ENCODE data around the gene PLEKHA7.
"Not testable (repeated sequence)": the region's sequence is repeated elsewhere in the genome, so short reads cannot be mapped to it uniquely, and the experiment has no call there.

PLEKHA7 gene

DNA sequence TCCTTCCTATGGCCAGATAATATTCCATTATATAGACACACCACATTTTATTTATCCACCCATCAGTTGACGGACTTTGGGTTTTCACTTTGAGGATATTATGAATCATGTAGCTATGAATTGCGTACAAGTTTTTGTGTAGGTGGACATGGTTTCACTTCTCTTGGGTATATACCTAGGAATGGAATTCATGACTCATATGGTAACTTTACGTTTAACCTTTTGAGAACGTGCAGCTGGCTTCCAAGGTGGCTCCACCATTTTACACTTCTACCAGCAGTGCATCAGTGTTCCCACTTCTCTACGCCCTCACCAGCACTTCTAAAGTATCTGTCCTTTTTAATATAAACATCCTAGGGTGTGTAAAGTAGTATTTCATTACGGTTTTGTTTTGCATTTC, 112.0 kb downstream of the PLEKHA7 start:
- no peak for DNase-seq

DNA sequence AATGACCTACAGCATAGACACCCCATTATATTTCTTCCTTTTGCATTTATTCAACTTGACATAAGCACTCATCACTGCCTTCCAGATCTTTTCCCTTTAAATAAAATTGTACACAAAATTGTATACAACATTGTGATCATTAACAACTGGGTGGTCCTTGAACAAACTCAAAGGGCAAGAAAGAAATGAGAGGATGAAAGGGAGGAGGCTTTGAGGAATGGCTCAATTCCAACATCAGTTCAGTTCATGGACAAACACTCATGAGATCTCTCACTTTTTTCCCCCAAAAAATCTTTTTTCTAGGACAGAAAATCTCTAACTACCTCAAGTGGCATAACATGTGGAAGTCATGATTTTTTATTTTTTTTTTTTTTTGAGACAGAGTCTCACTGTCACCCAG, 113.7 kb downstream of the PLEKHA7 start:
- DNase-seq: no peak

GRCh38 chr11:16899708-16900303, 114.4 kb downstream of the PLEKHA7 start:
- DNase-seq: no peak

GRCh38 chr11:16898274-16898985, 115.8 kb downstream of the PLEKHA7 start:
- no peak for DNase-seq

- DNase-seq: no peak
These were observed 116.6 kb downstream of the PLEKHA7 start for GRCh38 chr11:16897470-16898061.

GRCh38 chr11:16896729-16897469, 117.3 kb downstream of the PLEKHA7 start:
- DNase-seq: no peak

GRCh38 chr11:16895306-16895705, 118.9 kb downstream of the PLEKHA7 start:
- no peak for DNase-seq

- DNase-seq: no peak
These were observed 120.7 kb downstream of the PLEKHA7 start for GRCh38 chr11:16893456-16894066.

DNA sequence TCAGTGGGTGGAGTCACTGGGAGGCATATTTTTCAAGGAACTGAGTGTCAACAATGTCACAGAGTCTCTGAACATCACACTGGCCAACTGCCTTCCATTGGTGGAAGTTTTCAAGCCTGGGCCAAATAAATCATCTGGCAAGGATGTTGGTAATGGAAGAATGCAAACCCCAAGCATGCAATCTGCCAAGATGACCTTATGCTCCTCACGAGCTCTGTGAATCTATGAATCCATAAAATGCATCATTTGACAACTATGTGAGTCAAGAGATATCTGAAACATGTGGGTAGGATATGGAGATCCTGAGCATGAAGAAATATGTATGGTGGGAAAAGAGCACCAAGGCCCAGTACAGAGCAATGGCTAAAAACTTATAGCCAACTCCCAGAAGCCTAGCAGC, 122.2 kb downstream of the PLEKHA7 start:
- DNase-seq: no peak

DNA sequence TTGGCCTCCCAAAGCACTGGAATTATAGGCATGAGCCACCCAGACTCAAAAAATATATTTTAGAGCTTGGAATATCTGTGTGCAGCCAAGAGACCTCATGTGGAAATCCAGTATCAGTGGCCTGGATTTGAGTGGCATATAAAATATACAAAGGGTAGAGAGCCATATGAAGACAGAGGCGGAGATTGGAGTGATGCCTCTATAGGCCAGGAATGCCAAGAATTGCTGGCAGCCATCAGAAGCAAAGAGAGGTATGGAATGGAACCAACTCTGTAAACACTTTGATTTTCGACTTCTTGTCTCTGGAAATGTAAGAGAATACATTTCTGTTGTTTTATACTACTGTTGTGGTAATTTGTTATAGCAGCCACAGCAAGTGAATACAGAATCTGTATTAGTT, 123.0 kb downstream of the PLEKHA7 start:
- no peak for DNase-seq

GRCh38 chr11:16890442-16890841, 123.8 kb downstream of the PLEKHA7 start:
- DNase-seq: no peak

DNA sequence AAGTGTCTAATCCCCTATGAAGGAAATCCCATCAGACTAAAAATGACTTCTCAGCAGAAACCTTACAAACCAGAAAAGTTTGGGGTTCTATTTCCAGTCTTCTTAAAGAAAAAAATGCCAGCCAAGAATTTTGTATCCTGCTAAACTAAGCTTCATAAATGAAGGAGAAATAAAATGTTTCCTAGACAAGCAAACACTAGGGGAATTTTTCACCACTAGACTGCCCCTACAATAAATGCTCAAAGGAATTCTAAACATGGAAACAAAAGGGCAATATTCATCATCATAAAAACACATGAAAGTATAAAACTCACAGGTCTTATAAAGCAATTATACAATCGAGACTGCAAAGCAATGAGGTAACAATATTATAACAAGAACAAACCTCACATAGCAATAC, 124.3 kb downstream of the PLEKHA7 start:
- DNase-seq: no peak

DNA sequence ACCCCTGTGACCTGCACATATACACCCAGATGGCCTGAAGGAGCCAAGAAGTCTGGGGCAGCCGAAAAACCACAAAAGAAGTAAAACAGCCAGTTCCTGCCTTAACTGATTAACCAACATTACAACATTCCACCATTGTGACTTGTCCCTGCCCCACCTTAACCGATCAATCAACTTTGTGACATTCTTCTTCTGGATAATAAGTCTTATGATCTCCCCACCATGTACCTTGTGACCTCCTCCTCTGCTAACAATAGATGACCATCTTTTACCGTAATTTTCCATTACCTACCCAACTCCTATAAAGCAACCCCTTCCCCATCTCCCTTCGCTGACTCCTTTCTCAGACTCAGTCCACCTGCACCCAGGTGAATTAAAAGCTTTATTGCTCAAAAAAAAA, 125.2 kb downstream of the PLEKHA7 start:
- not testable (repeated sequence) for DNase-seq

DNA sequence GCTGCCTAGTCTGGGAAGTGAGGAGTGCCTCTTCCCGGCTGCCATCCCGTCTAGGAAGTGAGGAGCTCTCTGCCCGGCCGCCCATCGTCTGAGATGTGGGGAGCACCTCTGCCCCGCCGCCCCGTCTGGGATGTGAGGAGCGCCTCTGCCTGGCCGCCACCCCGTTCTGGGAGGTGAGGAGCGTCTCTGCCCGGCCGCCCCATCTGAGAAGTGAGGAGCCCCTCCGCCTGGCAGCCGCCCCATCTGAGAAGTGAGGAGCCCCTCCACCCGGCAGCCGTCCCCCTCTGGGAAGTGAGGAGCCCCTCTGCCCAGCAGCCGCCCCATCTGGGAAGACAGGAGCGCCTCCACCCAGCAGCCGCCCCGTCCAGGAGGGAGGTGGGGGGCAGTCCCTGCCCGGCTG, 126.3 kb downstream of the PLEKHA7 start:
- not testable (repeated sequence) for DNase-seq

DNA sequence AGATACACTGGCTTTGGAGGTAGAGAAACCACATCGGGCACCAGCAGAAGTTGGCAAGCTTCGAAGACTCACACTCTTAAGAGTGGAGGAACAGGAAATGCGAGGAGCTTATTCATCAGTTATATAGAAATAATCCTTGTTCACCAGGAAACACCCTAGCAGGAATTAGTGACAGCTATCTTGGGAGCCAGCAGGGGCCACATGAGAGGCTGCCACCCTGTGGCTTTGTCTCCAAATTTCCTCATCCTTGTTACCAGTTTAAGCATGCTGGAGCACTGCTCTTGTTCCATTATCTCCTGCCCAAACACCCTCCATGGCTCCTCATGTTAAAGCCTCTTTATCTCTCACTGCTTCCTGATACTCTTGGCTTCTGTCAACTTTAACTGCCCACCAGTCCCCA, 131.0 kb downstream of the PLEKHA7 start:
- peak; percentile 84 for DNase-seq

- no peak for DNase-seq
These were observed 132.4 kb downstream of the PLEKHA7 start for GRCh38 chr11:16881766-16882165.

DNA sequence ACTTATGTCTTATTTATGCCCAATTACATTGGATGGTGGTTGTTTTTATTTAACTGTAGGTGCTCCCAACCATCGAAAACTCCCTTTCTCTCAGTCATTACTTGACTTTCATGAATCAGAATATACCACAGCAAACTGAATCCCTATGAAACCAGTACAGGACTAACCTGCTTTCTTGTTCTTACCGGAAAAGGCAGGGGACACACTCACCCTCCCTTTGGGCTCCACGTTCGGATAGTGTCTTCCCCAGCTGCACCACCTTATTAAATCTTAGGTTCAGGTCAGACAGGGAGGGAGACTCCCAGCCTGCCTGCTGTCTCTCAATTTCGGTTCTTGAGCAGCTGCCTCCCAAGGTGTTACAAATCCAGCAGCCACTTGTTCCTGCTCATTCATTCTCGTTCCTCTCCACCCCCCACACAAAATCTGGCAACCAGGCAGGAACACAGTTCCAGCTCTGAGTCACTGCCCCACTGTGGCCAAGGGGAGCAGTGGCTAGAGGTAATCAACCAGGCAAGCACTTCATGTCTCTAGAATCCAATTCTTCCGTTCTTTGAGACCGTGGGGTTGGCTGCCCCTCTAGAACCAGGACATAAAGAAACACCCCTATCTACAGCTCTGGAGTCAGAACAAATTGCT, 133.0 kb downstream of the PLEKHA7 start:
- peak; percentile 37 for DNase-seq

GRCh38 chr11:16880184-16880801, 133.9 kb downstream of the PLEKHA7 start:
- DNase-seq: peak; percentile 17

- no peak for DNase-seq
These were observed 134.5 kb downstream of the PLEKHA7 start for GRCh38 chr11:16879690-16880089.

DNA sequence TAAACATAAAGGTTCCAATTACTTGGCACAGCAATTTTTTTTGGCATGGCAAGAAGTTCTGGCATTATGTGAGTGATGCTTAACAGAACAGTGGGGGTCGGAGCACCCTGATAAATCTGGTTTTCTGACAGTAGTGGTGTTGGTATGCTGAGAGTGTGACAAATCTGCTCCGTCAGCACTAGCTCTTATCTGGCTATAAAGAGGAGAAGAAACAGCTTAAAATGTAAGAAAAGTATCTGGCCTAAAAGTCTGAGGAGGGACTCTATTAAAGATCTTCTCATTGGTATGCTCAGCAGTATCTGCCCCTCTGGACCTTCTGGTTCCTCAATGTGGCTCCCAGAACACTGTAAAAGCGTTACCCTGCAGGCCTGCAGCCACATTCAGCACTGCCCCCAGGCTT, 137.4 kb downstream of the PLEKHA7 start:
- DNase-seq: no peak

DNA sequence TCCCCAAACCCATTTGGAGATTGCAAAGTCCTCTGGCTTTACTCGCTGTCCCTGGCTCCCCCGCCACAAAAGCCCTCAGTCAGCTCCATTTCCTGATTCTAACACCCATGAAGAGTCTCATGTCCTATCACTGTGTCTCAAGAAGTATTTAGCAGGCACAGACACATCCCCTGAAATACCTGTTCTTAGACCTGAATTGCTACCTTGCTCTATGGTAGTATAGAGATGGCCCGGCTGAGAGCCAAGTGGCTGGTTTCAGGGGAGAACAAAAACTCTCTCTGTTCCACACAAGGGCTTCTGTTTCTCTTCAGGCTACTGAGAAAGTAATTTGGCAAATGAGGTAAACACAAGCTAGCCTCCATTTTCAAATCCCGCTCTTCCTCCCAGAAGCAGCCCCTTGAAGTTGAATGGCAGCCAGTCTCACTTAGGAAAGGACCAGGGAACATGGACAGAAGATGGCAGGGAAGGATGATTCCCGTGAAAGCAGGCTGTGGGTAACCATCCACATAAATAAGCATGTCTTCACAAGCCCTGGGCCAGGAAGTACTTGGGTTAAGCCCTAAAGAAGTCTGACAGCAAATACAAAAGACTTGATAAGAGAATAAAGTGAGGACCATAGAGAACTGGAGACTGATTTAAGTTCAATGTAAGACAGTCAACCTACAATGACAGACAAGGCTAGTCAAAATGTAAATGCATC, 138.0 kb downstream of the PLEKHA7 start:
- no peak for DNase-seq
